M059J (cell line): Measurements from ENCODE around the gene MESP1. TPM values are rescaled to one million over a fixed set of nuclear protein-coding genes. Genes with fewer than 3 reads are reported as not detected.

Source experiments
- DNase-seq: peaks from one replicate; pipeline ENCODE4 v3.0.0-alpha.2; 2012; ENCODE audit warnings: low read depth
- total RNA-seq: library from RNA; depleted of rRNA; stranded (reverse); fragments of >200 nt; shearing (Covaris generic); gene quantifications from 2 replicates; pipeline ENCODE4 v1.2.3, GENCODE V29; 2014; rRNA removed

MESP1 gene
- total RNA-seq, 1 experiment from 2014 or later = 2.4 TPM

DNA sequence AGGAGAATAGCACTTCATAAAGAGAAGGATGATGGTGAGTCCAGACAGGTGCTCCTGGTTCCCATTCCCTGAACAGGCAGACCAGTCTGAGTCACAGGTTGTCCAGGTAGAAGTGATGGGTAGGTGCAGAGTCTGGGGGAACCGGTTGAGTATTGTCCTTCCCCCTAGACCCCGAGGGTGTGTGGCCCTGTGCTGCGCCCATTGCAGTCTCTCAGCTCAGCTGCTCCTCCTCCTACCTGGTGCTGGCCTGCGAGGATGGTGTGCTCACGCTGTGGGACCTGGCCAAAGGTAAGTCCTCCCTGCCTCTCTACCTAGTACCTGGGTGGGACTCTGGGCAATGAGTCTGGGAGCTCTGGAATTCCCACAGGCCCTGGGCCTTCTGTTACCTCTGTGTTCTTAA is 19.8 kb downstream of the MESP1 start:
- no peak for DNase-seq

DNA sequence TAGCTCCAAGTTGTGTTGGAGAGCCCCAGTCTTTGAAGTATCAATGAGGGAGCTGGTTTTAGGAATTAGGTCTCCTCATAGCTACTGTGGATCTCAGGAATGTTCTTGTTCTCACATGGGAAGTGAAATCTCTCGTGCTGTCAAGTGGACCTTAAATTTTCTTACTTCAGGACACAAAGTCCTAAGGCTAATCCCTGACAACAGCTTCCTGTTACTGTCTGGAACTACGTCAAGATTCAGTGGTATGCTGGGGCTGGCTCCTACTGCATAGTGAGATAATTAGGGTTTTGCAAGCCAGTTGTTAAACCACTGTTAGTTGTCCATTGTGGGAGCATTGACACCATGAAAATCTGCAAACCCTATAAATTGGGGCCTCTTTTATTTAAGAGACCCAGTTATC is 22.8 kb downstream of the MESP1 start:
- DNase-seq = peak; percentile 23

DNA sequence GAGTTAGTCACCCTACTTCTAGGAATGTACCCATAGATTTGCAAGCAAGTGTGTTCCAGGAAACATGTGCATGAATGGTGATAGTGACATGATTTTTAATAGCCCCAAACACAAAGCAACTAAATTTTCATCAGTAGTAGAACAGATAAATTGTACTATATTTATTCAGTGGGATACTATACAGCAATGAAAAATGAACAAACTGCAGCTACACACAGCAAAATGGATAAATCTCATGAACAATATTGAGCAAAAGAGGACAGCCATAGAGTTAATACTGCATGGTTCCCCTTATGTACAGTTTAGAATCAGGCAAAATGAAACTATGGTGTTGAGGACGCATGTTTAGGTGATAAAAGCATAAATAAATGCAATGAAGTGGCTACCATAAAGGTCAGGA is 26.0 kb downstream of the MESP1 start:
- DNase-seq = no peak

DNA sequence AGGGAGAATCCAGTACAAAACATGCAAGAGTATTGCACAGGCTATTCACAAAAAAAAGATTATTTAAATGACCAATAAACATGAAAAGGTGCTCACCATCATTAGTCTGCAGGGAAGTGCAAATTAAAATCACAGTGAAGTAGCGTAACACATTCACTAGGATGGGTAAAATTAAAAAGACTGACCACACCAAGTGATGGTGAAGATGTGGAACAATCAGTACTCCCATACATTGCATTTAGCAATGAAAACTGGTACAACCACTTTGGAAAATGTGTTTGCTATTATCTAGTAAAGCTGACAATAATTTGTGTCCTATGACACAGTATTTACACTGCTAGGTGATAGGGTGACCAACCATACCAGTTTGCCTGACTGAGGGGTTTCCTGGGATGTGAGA is 26.4 kb downstream of the MESP1 start:
- DNase-seq = no peak

DNA sequence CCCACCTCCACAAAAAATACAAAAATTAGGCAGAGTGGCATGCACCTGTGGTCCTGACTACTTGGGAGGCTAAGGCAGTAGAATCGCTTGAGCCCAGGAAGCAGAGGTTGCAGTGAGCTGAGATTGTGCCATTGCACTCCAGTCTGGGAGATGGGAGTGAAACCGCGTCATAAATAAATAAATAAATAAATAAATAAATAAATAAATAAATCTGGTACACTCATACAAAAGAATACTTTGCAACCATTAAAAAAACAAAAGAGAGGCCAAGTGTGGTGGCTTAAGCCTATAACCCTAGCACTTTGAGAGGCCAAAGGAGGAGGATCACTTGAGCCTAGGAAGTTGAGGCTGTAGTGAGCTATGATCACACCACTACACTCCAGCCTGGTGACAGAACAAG is 28.0 kb downstream of the MESP1 start:
- no peak for DNase-seq

DNA sequence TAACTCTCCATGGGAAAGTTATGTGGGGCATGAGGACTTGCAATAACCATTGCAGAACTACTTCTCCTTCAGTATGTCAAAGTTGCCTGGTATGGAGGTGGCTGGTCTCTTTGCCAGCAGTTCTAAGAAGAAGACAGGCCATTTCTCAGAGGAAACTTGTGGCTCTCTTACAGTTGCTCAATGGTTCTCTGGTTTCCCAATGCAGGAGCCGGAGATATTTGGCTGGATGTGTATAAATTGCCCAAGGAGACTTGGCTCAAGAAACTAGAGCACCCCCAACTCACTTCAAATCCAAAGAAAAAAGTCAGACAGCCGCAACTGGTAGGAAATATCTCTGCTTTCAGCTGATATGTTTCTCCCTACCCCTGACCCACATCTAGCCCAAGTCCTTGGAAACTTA is 36.3 kb downstream of the MESP1 start:
- DNase-seq = no peak

DNA sequence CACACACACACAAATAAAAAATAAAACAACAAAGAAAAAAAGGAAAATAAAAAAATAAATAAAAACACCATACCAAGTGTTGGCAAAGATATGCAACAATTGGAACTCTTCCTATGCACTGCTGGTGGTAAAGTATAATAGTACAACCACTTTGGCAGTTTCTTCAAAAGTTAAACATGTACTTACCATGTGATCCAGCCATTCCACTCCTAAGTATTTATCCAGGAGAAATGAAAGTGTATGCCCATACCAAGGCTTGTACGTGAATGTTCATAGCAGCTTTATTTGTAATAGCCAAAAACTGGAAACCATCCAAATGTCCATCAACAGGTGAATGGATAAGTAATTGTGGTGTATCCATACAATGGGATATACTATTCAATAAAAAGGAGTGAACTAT is 43.5 kb downstream of the MESP1 start:
- no peak for DNase-seq

DNA sequence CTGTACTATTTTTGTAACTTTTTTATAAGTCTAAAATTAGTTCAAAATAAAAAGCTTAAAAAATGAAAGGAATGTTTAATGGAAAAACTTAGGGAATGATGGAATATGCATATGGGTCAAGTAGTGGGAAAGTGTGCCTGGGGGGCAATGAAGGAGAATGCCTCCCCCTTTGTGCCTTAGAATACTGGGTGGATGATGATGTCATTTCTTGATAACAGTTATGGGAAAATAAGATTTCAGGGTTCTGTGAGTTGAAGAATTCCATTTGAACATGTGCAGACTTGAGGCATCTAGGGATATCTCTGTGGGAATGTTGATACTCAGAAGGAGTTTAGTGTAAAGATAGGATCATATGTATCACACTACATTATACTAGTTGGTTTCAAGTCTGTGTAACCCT is 46.6 kb downstream of the MESP1 start:
- DNase-seq = no peak

Other genes with a start within 250 kb of the MESP1 start
- gene TICRR, start 175.8 kb downstream of the MESP1 start, total RNA-seq = 6.6 and 12.0 TPM in 2 replicates
- 1.9 and 6.4 TPM in 2 replicates for gene KIF7, start 95.8 kb downstream of the MESP1 start, total RNA-seq
- gene PLIN1, start 71.9 kb downstream of the MESP1 start, total RNA-seq = 0.15 and 0.22 TPM in 2 replicates
- gene PEX11A, start 60.5 kb downstream of the MESP1 start, total RNA-seq = 7.0 and 10.7 TPM in 2 replicates
- gene WDR93, start 60.4 kb downstream of the MESP1 start, total RNA-seq = 0.25 TPM in 1 of 2 replicates, not detected in the other
- 0.15 and 0.62 TPM in 2 replicates for gene MESP2, start 25.1 kb upstream of the MESP1 start, total RNA-seq
- gene ANPEP, start 63.6 kb upstream of the MESP1 start, total RNA-seq = 0.05 and 0.12 TPM in 2 replicates
- 48.8 and 58.8 TPM in 2 replicates for gene AP3S2, start 142.7 kb upstream of the MESP1 start, total RNA-seq
- gene ARPIN, start 161.7 kb upstream of the MESP1 start, total RNA-seq = 2.0 and 5.2 TPM in 2 replicates